HepG2 (cell line): ENCODE measurements around the gene ZBTB7A. TPM values are rescaled to one million over a fixed set of nuclear protein-coding genes. Genes with fewer than 3 reads are reported as not detected.
A peak's percentile ranks its signal among the peaks of the same experiment; 100 is the strongest.

Source experiments
- FOXO1 ChIP-seq: sonication (generic); formaldehyde crosslinking; IDR thresholded peaks from 2 replicates; pipeline ENCODE4 v1.4.0; 2020; ENCODE audit warnings: missing genetic modification reagents
- JUND ChIP-seq: sonication (generic); formaldehyde crosslinking; IDR thresholded peaks from 2 replicates; pipeline ENCODE4 v1.8.0; 2022; ENCODE audit warnings: mild to moderate bottlenecking, missing genetic modification reagents
- KLF13 ChIP-seq: sonication (generic); formaldehyde crosslinking; IDR thresholded peaks from 2 replicates; pipeline ENCODE4 v1.4.0; 2020; ENCODE audit warnings: mild to moderate bottlenecking, missing genetic modification reagents
- NPAS2 ChIP-seq: sonication (generic); formaldehyde crosslinking; IDR thresholded peaks from 2 replicates; pipeline ENCODE4 v1.8.0; 2022; ENCODE audit warnings: mild to moderate bottlenecking, missing genetic modification reagents, borderline replicate concordance
- NR1H2 ChIP-seq: sonication (generic); formaldehyde crosslinking; IDR thresholded peaks from 2 replicates; pipeline ENCODE4 v1.8.1; 2022; ENCODE audit warnings: low read depth, missing genetic modification reagents, borderline replicate concordance
- PHF8 ChIP-seq: sonication (generic); formaldehyde crosslinking; IDR thresholded peaks from 2 replicates; pipeline ENCODE4 v1.5.0; 2020; ENCODE audit warnings: missing genetic modification reagents
- POLR2AphosphoS2 ChIP-seq: IDR thresholded peaks from 2 replicates; pipeline ENCODE4 v1.6.1; 2011; ENCODE audit warnings: low read depth, low read length, improper control_type of control experiment
- PPARG ChIP-seq: conservative IDR thresholded peaks from 2 replicates; pipeline ENCODE4 v1.6.1; 2016; ENCODE audit warnings: missing biosample characterization, missing genetic modification reagents
- SALL2 ChIP-seq: sonication (generic); formaldehyde crosslinking; IDR thresholded peaks from 2 replicates; pipeline ENCODE4 v1.8.1; 2023; ENCODE audit warnings: mild to moderate bottlenecking, missing genetic modification reagents, inconsistent platforms
- SMARCE1 ChIP-seq: fragments of 450-650 bp; IDR thresholded peaks from 2 replicates; pipeline ENCODE4 v1.6.1; 2017; ENCODE audit warnings: borderline replicate concordance
- ZBTB3 ChIP-seq: sonication (generic); formaldehyde crosslinking; IDR thresholded peaks from 2 replicates; pipeline ENCODE4 v1.4.0; 2020; ENCODE audit warnings: low read depth, mild to moderate bottlenecking, moderate library complexity, missing genetic modification reagents, borderline replicate concordance
- ZBTB38 ChIP-seq: sonication (generic); formaldehyde crosslinking; IDR thresholded peaks from 2 replicates; pipeline ENCODE4 v1.5.1; 2020; ENCODE audit warnings: mild to moderate bottlenecking, missing genetic modification reagents
- ZNF138 ChIP-seq: sonication (generic); formaldehyde crosslinking; IDR thresholded peaks from 2 replicates; pipeline ENCODE4 v1.5.0; 2020; ENCODE audit warnings: mild to moderate bottlenecking, low read depth, missing genetic modification reagents
- ZNF382 ChIP-seq: sonication (generic); formaldehyde crosslinking; IDR thresholded peaks from 2 replicates; pipeline ENCODE4 v1.5.0; 2020; ENCODE audit warnings: missing genetic modification reagents, mild to moderate bottlenecking, borderline replicate concordance
- ZNF383 ChIP-seq: sonication (generic); formaldehyde crosslinking; IDR thresholded peaks from 2 replicates; pipeline ENCODE4 v1.4.0; 2020; ENCODE audit warnings: missing genetic modification reagents, mild to moderate bottlenecking, borderline replicate concordance
- ZNF468 ChIP-seq: sonication (generic); formaldehyde crosslinking; IDR thresholded peaks from 2 replicates; pipeline ENCODE4 v1.8.0; 2022; ENCODE audit warnings: mild to moderate bottlenecking, moderate library complexity, missing genetic modification reagents
- ZNF598 ChIP-seq: sonication (generic); formaldehyde crosslinking; IDR thresholded peaks from 2 replicates; pipeline ENCODE4 v1.5.1; 2020; ENCODE audit warnings: mild to moderate bottlenecking, missing genetic modification reagents, borderline replicate concordance
- ZNF605 ChIP-seq: sonication (generic); formaldehyde crosslinking; IDR thresholded peaks from 2 replicates; pipeline ENCODE4 v1.8.0; 2022; ENCODE audit warnings: mild to moderate bottlenecking, missing genetic modification reagents
- ZNF737 ChIP-seq: sonication (generic); formaldehyde crosslinking; IDR thresholded peaks from 2 replicates; pipeline ENCODE4 v1.5.0; 2020; ENCODE audit warnings: missing genetic modification reagents, mild to moderate bottlenecking, borderline replicate concordance
- polyA plus RNA-seq, 8 experiments: library from polyadenylated mRNA; depleted of rRNA in 3 of 8; stranded (reverse) in 7 of 8; unstranded in 1 of 8; fragments of >200 nt; fragmentation: Illumina TruSeq in 4 of 8; extraction: Trizol in 4 of 8; gene quantifications; 2 replicates each; pipeline versions ENCODE4 v1.2.1 to v1.2.3, GENCODE V29; 2011 to 2016; ENCODE audit warnings: low read depth in 4 of 8, missing spikeins in 1 of 8, mixed read lengths in 1 of 8; ENCODE audit not compliant: insufficient read depth in 1 of 8
- total RNA-seq, 5 experiments: library from RNA; depleted of rRNA; stranded (reverse); fragments of >200 nt; fragmentation: Illumina TruSeq; extraction: Trizol; gene quantifications; 2 replicates each; pipeline ENCODE4 v1.2.3, GENCODE V29; 2016; ENCODE audit warnings: low read depth in 1 of 5
- TF ChIP-seq, protein P1 (sequence below): sonication (generic); formaldehyde crosslinking; IDR thresholded peaks from 2 replicates; pipeline ENCODE4 v1.5.0; 2020; ENCODE audit warnings: mild to moderate bottlenecking, missing genetic modification reagents, borderline replicate concordance
- TF ChIP-seq, protein P2 (sequence below): IDR thresholded peaks from 2 replicates; pipeline ENCODE4 v1.6.1; 2012; ENCODE audit warnings: inconsistent platforms
- TF ChIP-seq, protein P3 (sequence below): sonication (generic); formaldehyde crosslinking; IDR thresholded peaks from 2 replicates; pipeline ENCODE4 v1.5.0; 2020; ENCODE audit warnings: missing genetic modification reagents
- TF ChIP-seq, protein P4 (sequence below): sonication (generic); formaldehyde crosslinking; IDR thresholded peaks from 2 replicates; pipeline ENCODE4 v1.5.1; 2020; ENCODE audit warnings: mild to moderate bottlenecking, moderate library complexity, missing genetic modification reagents

Gene ZBTB7A
- total and polyA plus RNA-seq, 2 of the 13 experiments (the other 11 are each of a cell fraction or from before 2014, with no cell fraction given) = 3.6 to 4.0 TPM

DNA sequence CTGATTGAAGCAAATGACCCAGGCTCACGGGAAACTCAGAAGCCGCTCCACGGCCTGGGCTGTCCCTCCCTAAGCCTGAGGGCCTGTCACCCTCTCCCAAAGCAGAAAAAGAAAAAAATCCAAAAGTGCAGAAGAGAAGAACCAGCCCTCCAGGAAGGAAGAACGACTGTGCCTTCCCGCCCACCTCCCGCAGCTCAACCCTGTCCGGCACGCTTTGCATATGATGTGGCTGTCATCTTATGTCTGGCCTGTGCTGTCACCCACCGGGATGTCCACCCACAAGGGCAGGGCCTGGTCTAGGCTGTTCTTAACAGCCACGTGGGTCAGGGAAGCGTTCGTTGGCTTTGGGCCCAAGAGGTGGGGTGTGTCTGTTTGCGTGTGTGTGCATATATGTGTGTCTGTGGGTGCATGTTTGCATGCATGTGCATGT is 13.7 kb downstream of the ZBTB7A start (continued):
- TF ChIP-seq, protein P1, sequence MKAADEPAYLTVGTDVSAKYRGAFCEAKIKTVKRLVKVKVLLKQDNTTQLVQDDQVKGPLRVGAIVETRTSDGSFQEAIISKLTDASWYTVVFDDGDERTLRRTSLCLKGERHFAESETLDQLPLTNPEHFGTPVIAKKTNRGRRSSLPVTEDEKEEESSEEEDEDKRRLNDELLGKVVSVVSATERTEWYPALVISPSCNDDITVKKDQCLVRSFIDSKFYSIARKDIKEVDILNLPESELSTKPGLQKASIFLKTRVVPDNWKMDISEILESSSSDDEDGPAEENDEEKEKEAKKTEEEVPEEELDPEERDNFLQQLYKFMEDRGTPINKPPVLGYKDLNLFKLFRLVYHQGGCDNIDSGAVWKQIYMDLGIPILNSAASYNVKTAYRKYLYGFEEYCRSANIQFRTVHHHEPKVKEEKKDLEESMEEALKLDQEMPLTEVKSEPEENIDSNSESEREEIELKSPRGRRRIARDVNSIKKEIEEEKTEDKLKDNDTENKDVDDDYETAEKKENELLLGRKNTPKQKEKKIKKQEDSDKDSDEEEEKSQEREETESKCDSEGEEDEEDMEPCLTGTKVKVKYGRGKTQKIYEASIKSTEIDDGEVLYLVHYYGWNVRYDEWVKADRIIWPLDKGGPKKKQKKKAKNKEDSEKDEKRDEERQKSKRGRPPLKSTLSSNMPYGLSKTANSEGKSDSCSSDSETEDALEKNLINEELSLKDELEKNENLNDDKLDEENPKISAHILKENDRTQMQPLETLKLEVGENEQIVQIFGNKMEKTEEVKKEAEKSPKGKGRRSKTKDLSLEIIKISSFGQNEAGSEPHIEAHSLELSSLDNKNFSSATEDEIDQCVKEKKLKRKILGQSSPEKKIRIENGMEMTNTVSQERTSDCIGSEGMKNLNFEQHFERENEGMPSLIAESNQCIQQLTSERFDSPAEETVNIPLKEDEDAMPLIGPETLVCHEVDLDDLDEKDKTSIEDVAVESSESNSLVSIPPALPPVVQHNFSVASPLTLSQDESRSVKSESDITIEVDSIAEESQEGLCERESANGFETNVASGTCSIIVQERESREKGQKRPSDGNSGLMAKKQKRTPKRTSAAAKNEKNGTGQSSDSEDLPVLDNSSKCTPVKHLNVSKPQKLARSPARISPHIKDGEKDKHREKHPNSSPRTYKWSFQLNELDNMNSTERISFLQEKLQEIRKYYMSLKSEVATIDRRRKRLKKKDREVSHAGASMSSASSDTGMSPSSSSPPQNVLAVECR (CRISPR knock-in tag) = peak; percentile 13; the same call in 1 of the 2 replicates
- TF ChIP-seq SALL2 (CRISPR knock-in tag) (no peak), JUND (CRISPR knock-in tag) (no peak), KLF13 (CRISPR knock-in tag) (no peak), NPAS2 (CRISPR knock-in tag) (peak; percentile 81; the same call in 1 of the 2 replicates), POLR2AphosphoS2 (0 out of 2 replicates have a peak, but pooled peaks have one; percentile 23), NR1H2 (CRISPR knock-in tag) (no peak), ZNF468 (CRISPR knock-in tag) (no peak), PHF8 (CRISPR knock-in tag) (peak; percentile 8; the same call in 1 of the 2 replicates), ZNF598 (CRISPR knock-in tag) (no peak), PPARG (CRISPR knock-in tag) (no peak), ZNF605 (CRISPR knock-in tag) (0 out of 2 replicates have a peak, but pooled peaks have one; percentile 53), ZNF737 (CRISPR knock-in tag) (0 out of 2 replicates have a peak, but pooled peaks have one; percentile 24), ZBTB38 (CRISPR knock-in tag) (peak; percentile 9; the same call in 1 of the 2 replicates), ZNF383 (no peak), SMARCE1 (no peak), ZBTB3 (CRISPR knock-in tag) (0 out of 2 replicates have a peak, but pooled peaks have one; percentile 9), FOXO1 (CRISPR knock-in tag) (no peak), ZNF138 (CRISPR knock-in tag) (0 out of 2 replicates have a peak, but pooled peaks have one; percentile 6), ZNF382 (CRISPR knock-in tag) (no peak)
- TF ChIP-seq, protein P2, sequence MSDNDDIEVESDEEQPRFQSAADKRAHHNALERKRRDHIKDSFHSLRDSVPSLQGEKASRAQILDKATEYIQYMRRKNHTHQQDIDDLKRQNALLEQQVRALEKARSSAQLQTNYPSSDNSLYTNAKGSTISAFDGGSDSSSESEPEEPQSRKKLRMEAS = no peak
- TF ChIP-seq, protein P3, sequence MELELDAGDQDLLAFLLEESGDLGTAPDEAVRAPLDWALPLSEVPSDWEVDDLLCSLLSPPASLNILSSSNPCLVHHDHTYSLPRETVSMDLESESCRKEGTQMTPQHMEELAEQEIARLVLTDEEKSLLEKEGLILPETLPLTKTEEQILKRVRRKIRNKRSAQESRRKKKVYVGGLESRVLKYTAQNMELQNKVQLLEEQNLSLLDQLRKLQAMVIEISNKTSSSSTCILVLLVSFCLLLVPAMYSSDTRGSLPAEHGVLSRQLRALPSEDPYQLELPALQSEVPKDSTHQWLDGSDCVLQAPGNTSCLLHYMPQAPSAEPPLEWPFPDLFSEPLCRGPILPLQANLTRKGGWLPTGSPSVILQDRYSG (CRISPR knock-in tag) = no peak
- TF ChIP-seq, protein P4, sequence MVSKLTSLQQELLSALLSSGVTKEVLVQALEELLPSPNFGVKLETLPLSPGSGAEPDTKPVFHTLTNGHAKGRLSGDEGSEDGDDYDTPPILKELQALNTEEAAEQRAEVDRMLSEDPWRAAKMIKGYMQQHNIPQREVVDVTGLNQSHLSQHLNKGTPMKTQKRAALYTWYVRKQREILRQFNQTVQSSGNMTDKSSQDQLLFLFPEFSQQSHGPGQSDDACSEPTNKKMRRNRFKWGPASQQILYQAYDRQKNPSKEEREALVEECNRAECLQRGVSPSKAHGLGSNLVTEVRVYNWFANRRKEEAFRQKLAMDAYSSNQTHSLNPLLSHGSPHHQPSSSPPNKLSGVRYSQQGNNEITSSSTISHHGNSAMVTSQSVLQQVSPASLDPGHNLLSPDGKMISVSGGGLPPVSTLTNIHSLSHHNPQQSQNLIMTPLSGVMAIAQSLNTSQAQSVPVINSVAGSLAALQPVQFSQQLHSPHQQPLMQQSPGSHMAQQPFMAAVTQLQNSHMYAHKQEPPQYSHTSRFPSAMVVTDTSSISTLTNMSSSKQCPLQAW (CRISPR knock-in tag) = 0 out of 2 replicates have a peak, but pooled peaks have one; percentile 1
